Measurements from ENCODE around the gene FKBP2.

- no peak for TF ChIP-seq CTCF (optimal IDR thresholded peaks at IDR 0.05 in 1 of 3, IDR thresholded peaks at IDR 0.05 in 1 of 3, conservative IDR thresholded peaks at IDR 0.05 in 1 of 3; ENCODE audit: extremely low read depth in 1 of 3, insufficient read depth in 2 of 3, low read length in 3 of 3)
- TF ChIP-seq EZH2 (IDR thresholded peaks at IDR 0.05; ENCODE audit: low read length), result no peak
Measured at GRCh38 chr11:64275031-64275800, 34.3 kb downstream of the FKBP2 start.

Measured in keratinocyte (primary cell).